Gastrocnemius medialis (tissue), 4 donors: ENCODE measurements around the gene HOXD12. TPM values are rescaled to one million over a fixed set of nuclear protein-coding genes. Genes with fewer than 3 reads are reported as not detected.

Experiments
- ATAC-seq, 2 donors: fragments of 150-250 bp; one replicate each; pipeline ENCODE4 v1.9.1; 2016
- DNase-seq, 2 donors: peaks; one replicate each; pipeline ENCODE4 v3.0.0-alpha.2; 2019
- H3K27ac ChIP-seq, 4 donors: fragments of 200-600 bp; sonication (generic); 1 replicate in 1 of 4; 2 replicates in 3 of 4; pipeline ENCODE4 v1.5.1; 2016 to 2018; ENCODE audit warnings: mild to moderate bottlenecking in 2 of 4, moderate library complexity in 1 of 4
- H3K27me3 ChIP-seq, 3 donors: fragments of 200-600 bp; sonication (generic) in 2 of 3; 1 replicate in 1 of 3; 2 replicates in 2 of 3; pipeline versions ENCODE4 v1.5.1 to v1.6.0; 2016 to 2019; ENCODE audit warnings: mild to moderate bottlenecking in 1 of 3, moderate library complexity in 1 of 3
- H3K36me3 ChIP-seq, 2 donors: fragments of 200-600 bp; sonication (generic) in 1 of 2; one replicate each; pipeline ENCODE4 v1.5.1; 2017 to 2018
- H3K4me1 ChIP-seq, 2 donors: fragments of 200-600 bp; sonication (generic) in 1 of 2; one replicate each; pipeline ENCODE4 v1.5.1; 2016 to 2017; ENCODE audit warnings: mild to moderate bottlenecking in 2 of 2
- H3K4me3 ChIP-seq, 4 donors: fragments of 200-600 bp; sonication (generic) in 3 of 4; 1 replicate in 1 of 4; 2 replicates in 3 of 4; pipeline ENCODE4 v1.5.1; 2016 to 2019; ENCODE audit warnings: mild to moderate bottlenecking in 2 of 4
- H3K9me3 ChIP-seq, 3 donors: fragments of 200-600 bp; sonication (generic) in 2 of 3; 1 replicate in 1 of 3; 2 replicates in 2 of 3; pipeline ENCODE4 v1.5.1; 2016 to 2019
- POLR2A ChIP-seq, 2 donors: fragments of 450-650 bp; IDR thresholded peaks; one replicate each; pipeline ENCODE4 v1.6.1; 2017; ENCODE audit warnings: antibody characterized with exemption in 2 of 2, mild to moderate bottlenecking in 2 of 2, moderate library complexity in 2 of 2
- in situ Hi-C, 4 donors: fragments of 200-750 bp; cut with MboI; loops; one replicate each; pipeline versions ENCODE4 v1.15.0 to v1.8.0; 2017; ENCODE audit warnings: low sequenced_read_pairs in 4 of 4
- intact Hi-C: fragments of 100-400 bp; cut with DNase I; formaldehyde crosslinking; loops from one replicate; pipeline ENCODE4 v1.15.1; 2023; ENCODE audit warnings: low total_unique reads
- total RNA-seq, 4 donors: library from RNA; depleted of rRNA; stranded (reverse); fragments of >200 nt; gene quantifications; one replicate each; pipeline versions ENCODE4 v1.1.0 to v1.2.3, GENCODE V29; 2016
- TF ChIP-seq, protein P1 (sequence below), 5 experiments: fragments of 450-650 bp in 3 of 5; fragments of 200-600 bp in 2 of 5; sonication (generic) in 2 of 5; IDR thresholded peaks in 4 of 5; conservative IDR thresholded peaks in 1 of 5; 1 replicate in 4 of 5; 2 replicates in 1 of 5; pipeline ENCODE4 v1.5.1; 2016 to 2019; ENCODE audit warnings: antibody characterized with exemption in 5 of 5, mild to moderate bottlenecking in 3 of 5, moderate library complexity in 3 of 5

Gene HOXD12
- total RNA-seq, 4 donors from 2014 or later, result not detected

DNA sequence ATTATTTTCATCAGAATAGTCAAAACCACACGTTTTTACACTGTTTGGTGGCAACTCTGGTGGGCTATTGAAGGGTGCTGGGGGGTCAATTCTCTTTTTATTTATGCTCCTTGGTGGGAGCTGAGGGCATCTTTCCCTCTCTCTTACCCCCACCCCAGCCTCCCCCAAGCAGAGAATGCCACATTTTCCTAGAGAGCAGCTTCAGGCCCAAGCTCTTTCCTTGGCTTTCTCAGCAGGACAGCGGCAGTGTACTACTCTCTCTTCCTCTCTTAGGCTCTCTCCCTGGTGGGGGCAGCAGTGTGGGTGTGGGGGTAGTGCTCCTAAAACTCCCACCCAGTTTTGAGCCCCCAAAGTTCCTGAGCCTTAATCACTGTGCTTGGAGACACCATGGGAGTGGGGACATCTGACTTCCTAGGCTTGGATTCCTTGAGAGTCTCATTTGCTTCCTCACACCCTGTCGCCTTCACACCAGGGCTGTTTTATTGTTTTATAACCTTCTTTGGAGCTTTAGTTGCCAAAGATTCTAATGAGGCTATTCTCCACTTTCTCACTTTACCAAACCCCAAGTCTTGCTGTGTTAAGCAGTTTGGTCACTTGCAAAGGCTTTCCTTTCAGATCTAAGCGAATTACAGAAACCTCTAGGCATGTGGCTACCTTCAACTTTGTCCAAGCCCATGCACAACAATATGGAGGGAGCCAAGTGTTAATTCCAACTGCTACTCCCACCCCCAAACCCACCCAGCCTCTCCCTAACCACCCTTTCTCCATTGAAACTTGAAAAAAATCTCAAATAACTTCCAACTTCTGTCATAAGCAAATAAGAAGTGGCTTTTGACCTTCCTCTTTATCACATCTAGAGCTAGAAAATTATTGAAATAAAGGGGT is 45.7 kb downstream of the HOXD12 start:
- peaks cover 5 to 12% (median 5%) of the 10 kb centered on the region in 3 donors for H3K27me3 ChIP-seq
- no peak for ATAC-seq
- no peaks in the 10 kb centered on the region for H3K36me3 ChIP-seq
- H3K27ac ChIP-seq, result no peak overlapping the region
- no peak for DNase-seq
- H3K9me3 ChIP-seq, result no peaks in the 10 kb centered on the region
- no peak overlapping the region for H3K4me3 ChIP-seq
- TF ChIP-seq POLR2A (IDR thresholded peaks at IDR 0.05), result no peak
- TF ChIP-seq, protein P1, sequence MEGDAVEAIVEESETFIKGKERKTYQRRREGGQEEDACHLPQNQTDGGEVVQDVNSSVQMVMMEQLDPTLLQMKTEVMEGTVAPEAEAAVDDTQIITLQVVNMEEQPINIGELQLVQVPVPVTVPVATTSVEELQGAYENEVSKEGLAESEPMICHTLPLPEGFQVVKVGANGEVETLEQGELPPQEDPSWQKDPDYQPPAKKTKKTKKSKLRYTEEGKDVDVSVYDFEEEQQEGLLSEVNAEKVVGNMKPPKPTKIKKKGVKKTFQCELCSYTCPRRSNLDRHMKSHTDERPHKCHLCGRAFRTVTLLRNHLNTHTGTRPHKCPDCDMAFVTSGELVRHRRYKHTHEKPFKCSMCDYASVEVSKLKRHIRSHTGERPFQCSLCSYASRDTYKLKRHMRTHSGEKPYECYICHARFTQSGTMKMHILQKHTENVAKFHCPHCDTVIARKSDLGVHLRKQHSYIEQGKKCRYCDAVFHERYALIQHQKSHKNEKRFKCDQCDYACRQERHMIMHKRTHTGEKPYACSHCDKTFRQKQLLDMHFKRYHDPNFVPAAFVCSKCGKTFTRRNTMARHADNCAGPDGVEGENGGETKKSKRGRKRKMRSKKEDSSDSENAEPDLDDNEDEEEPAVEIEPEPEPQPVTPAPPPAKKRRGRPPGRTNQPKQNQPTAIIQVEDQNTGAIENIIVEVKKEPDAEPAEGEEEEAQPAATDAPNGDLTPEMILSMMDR (IDR thresholded peaks at IDR 0.05 in 4 of 5, conservative IDR thresholded peaks at IDR 0.05 in 1 of 5), result no peak
- peaks cover 3 to 5% of the 10 kb centered on the region in 2 donors for H3K4me1 ChIP-seq
- in situ Hi-C loops (loop anchor here in 3 of 4 donors (10.0 to 25.0 kb wide), 3 partner anchors 409 to 1017 kb away; no protein-coding TSS in a partner anchor), intact Hi-C loops (no loop called here)

GRCh38 chr2:176146101-176146500 is 46.5 kb downstream of the HOXD12 start:
- Histone ChIP-seq H3K36me3 (no peaks in the 10 kb centered on the region), H3K4me3 (no peak overlapping the region), H3K27me3 (peaks cover 4 to 5% (median 5%) of the 10 kb centered on the region in 3 donors), H3K4me1 (peaks cover under 1 to 3% of the 10 kb centered on the region in 2 donors), H3K9me3 (no peaks in the 10 kb centered on the region), H3K27ac (no peak overlapping the region)
- ATAC-seq (no peak), DNase-seq (no peak)
- TF ChIP-seq, protein P1 (IDR thresholded peaks at IDR 0.05 in 4 of 5, conservative IDR thresholded peaks at IDR 0.05 in 1 of 5), result no peak
- TF ChIP-seq POLR2A (IDR thresholded peaks at IDR 0.05), result no peak
- intact Hi-C loops, result no loop called here
- in situ Hi-C loops, result loop anchor here in 3 of 4 donors (10.0 to 25.0 kb wide), 3 partner anchors 409 to 1016 kb away; no protein-coding TSS in a partner anchor

- no peak overlapping the region for H3K27ac ChIP-seq
- peaks cover 0 to 5% (median 5%) of the 10 kb centered on the region in 3 donors for H3K27me3 ChIP-seq
- H3K4me1 ChIP-seq, result peaks cover 0 to 3% of the 10 kb centered on the region in 2 donors
- TF ChIP-seq, protein P1 (IDR thresholded peaks at IDR 0.05 in 4 of 5, conservative IDR thresholded peaks at IDR 0.05 in 1 of 5), result no peak
- TF ChIP-seq POLR2A (IDR thresholded peaks at IDR 0.05), result no peak
- intact Hi-C loops (no loop called here), in situ Hi-C loops (loop anchor here in 3 of 4 donors (10.0 to 25.0 kb wide), 3 partner anchors 408 to 1016 kb away; no protein-coding TSS in a partner anchor)
- DNase-seq (no peak), ATAC-seq (no peak)
- H3K4me3 ChIP-seq, result no peak overlapping the region
- H3K9me3 ChIP-seq, result no peaks in the 10 kb centered on the region
- no peaks in the 10 kb centered on the region for H3K36me3 ChIP-seq
These were observed 47.0 kb downstream of the HOXD12 start for GRCh38 chr2:176146645-176147044.

DNA sequence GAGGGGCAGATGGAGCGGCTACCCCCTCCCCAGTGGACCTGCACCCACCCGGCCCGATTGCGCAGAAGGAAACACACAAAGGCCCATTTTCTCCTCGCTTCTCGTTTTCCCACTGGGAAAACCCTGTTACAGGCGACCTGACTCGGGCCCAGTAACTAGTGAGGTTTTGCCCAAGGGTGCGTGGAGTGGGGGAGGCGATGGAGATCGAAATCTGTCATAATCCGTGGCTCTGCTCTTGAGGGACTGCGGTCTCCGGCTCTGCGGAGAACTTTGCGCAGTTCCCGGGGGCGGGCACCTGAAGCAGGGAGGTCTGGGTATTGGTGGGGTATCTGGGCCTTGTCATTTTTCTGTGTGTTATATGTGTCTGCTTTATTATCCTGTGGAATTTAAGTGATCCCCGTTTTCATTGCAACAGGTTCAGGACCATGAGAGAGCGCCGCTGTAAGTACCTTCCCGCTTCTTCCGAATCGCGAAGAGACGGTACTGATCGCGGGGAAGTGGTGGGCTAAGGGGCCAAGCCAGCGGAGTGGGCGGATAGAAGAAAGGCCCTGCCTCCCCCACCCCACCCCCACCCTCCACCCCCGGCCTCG is 47.7 kb downstream of the HOXD12 start:
- Histone ChIP-seq H3K9me3 (no peaks in the 10 kb centered on the region), H3K27me3 (peaks cover 0 to 5% (median 5%) of the 10 kb centered on the region in 3 donors), H3K27ac (no peak overlapping the region), H3K4me1 (peaks cover 0 to 3% of the 10 kb centered on the region in 2 donors), H3K36me3 (no peaks in the 10 kb centered on the region), H3K4me3 (no peak overlapping the region)
- intact Hi-C loops, result no loop called here
- DNase-seq (no peak), ATAC-seq (no peak)
- in situ Hi-C loops, result loop anchor here in 3 of 4 donors (10.0 to 25.0 kb wide), 3 partner anchors 407 to 1015 kb away; no protein-coding TSS in a partner anchor
- no peak for TF ChIP-seq POLR2A (IDR thresholded peaks at IDR 0.05)
- TF ChIP-seq, protein P1 (IDR thresholded peaks at IDR 0.05 in 4 of 5, conservative IDR thresholded peaks at IDR 0.05 in 1 of 5), result no peak
